K562 (cell line): ENCODE measurements around the gene PHLDA3. TPM values are rescaled to one million over a fixed set of nuclear protein-coding genes. Genes with fewer than 3 reads are reported as not detected.
A peak's percentile ranks its signal among the peaks of the same experiment; 100 is the strongest.

ENCODE experiments used
- CBFA2T3 ChIP-seq: fragments of 450-650 bp; IDR thresholded peaks from 2 replicates; pipeline ENCODE4 v1.6.1; 2017
- CBX3 ChIP-seq, 2 experiments: IDR thresholded peaks; 1 replicate in 1 of 2; 2 replicates in 1 of 2; pipeline ENCODE4 v1.6.1; 2012; ENCODE audit warnings: inconsistent platforms in 2 of 2, low read length in 2 of 2, borderline replicate concordance in 1 of 2, control low read depth in 1 of 2
- E2F5 ChIP-seq: sonication (generic); formaldehyde crosslinking; IDR thresholded peaks from 2 replicates; pipeline ENCODE4 v1.8.0; 2022; ENCODE audit warnings: mild to moderate bottlenecking, missing genetic modification reagents
- FOXA3 ChIP-seq, 2 experiments: fragments of 450-650 bp in 1 of 2; sonication (generic) in 1 of 2; formaldehyde crosslinking; IDR thresholded peaks in 1 of 2; conservative IDR thresholded peaks in 1 of 2; 2 replicates each; pipeline versions ENCODE4 v1.4.0 to v1.8.0; 2020 to 2022; ENCODE audit warnings: mild to moderate bottlenecking in 2 of 2, missing genetic modification reagents in 1 of 2
- GTF2B ChIP-seq: IDR thresholded peaks from 2 replicates; pipeline ENCODE4 v1.6.1; 2011; ENCODE audit not compliant: insufficient read length; ENCODE audit errors: extremely low read depth
- HDAC3 ChIP-seq: fragments of 450-650 bp; IDR thresholded peaks from 2 replicates; pipeline ENCODE4 v1.6.1; 2018; ENCODE audit warnings: borderline replicate concordance, mild to moderate bottlenecking, moderate library complexity; ENCODE audit not compliant: partially characterized antibody
- NR0B1 ChIP-seq: fragments of 450-650 bp; IDR thresholded peaks from one replicate; pipeline ENCODE4 v1.6.1; 2018; ENCODE audit warnings: mild to moderate bottlenecking, moderate library complexity; ENCODE audit not compliant: partially characterized antibody
- PHTF2 ChIP-seq: fragments of 250-450 bp; sonication (Bioruptor Pico); IDR thresholded peaks from 2 replicates; pipeline ENCODE4 v1.5.0; 2021; ENCODE audit warnings: mild to moderate bottlenecking
- POLR2AphosphoS2 ChIP-seq: IDR thresholded peaks from 2 replicates; pipeline ENCODE4 v1.6.1; 2012; ENCODE audit warnings: low read length, improper control_type of control experiment
- SMAD2 ChIP-seq: fragments of 150-350 bp; IDR thresholded peaks from 2 replicates; pipeline ENCODE4 v1.6.1; 2014; ENCODE audit warnings: low read depth, mild to moderate bottlenecking, low read length
- SP1 ChIP-seq: sonication (generic); formaldehyde crosslinking; IDR thresholded peaks from 2 replicates; pipeline ENCODE4 v1.8.1; 2022; ENCODE audit warnings: mild to moderate bottlenecking, missing genetic modification reagents
- STAG1 ChIP-seq: sonication (generic); formaldehyde crosslinking; IDR thresholded peaks from 2 replicates; pipeline ENCODE4 v1.5.0; 2020; ENCODE audit warnings: missing genetic modification reagents, borderline replicate concordance
- polyA plus RNA-seq, 8 experiments: library from polyadenylated mRNA; depleted of rRNA in 4 of 8; stranded (reverse) in 5 of 8; unstranded in 3 of 8; fragments of >200 nt; fragmentation: Nextera tagmentation in 2 of 8; fragmentation: Illumina TruSeq in 1 of 8; extraction: Ambion mirVana in 2 of 8; extraction: Trizol in 1 of 8; gene quantifications; 2 replicates each; pipeline versions ENCODE4 v1.2.1 to v1.2.3, GENCODE V29; 2011 to 2014; ENCODE audit warnings: inconsistent platforms in 1 of 8, missing spikeins in 1 of 8
- total RNA-seq, 7 experiments: library from RNA; depleted of rRNA in 6 of 7; stranded (reverse); fragments of >200 nt in 6 of 7; fragmentation: Illumina TruSeq in 2 of 7; extraction: Trizol in 2 of 7; gene quantifications; 2 replicates each; pipeline versions ENCODE4 v1.2.1 to v1.2.3, GENCODE V29; 2011 to 2021; ENCODE audit warnings: low replicate concordance in 1 of 7
- TF ChIP-seq, protein P1 (sequence below), 3 experiments: IDR thresholded peaks in 2 of 3; conservative IDR thresholded peaks in 1 of 3; 2 replicates each; pipeline ENCODE4 v1.5.1; 2011 to 2012; ENCODE audit warnings: low read length in 3 of 3, mild to moderate bottlenecking in 3 of 3, control low read depth in 2 of 3, improper control_type of control experiment in 1 of 3, inconsistent platforms in 1 of 3, low read depth in 1 of 3, mixed read lengths in 1 of 3, moderate library complexity in 1 of 3; ENCODE audit not compliant: insufficient read depth in 2 of 3

The PHLDA3 gene
- total and polyA plus RNA-seq, 9 of the 15 experiments (the other 6 are each of a cell fraction or from before 2014, with no cell fraction given) = 0.11 to 0.27 TPM; not detected in 7

DNA sequence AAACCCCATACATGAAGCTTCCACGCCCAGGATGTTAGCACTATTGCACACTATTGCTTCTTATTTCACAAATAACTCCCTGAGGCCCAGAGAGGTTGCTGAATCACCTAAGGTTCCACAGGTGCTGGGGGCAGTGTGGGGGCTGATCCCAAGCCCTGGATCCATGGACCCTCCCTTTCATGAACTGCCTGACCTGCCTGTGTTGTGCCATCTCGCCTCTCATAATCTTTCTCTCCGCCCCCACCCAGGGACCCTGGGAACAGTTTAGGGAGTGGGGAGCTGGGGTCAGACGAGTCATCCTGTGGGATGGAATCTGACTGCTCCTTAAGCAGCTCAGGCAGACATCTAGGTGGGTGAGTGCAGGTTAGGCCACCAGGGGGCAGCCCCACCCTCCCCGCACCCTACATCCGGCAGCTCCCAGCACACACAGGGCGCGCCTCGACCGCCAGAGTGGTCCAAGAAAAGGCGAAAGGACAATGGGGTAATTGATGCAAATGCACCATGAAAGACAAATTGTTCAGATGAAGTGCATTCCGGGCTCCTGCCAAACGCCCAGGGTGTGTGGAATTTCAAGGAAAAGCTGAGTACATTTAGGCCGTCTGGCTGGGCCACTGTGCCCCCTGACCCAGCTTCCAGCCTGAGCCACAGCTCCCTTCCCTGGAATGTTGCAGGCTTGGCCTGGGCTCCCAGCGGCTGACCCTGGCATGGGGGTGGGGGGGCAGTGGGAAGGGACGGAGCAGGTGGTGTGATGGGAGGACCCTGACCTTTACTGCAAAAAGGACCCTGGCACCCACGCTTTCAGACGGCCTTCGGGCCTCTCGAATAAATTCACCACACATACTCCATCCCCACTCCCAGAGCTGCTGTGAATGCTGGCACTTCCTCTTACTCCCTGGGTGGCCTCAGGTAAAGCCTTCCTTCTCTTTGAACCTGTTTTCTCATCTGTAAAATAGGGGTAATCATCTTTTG lies 20.8 kb downstream of the PHLDA3 start (continued):
- TF ChIP-seq CBX3 (IDR thresholded peaks at IDR 0.05; ENCODE audit: borderline replicate concordance in 1 of 2, low read length in 2 of 2) = 0 out of 3 replicates have a peak, but pooled peaks of 1 of the 2 experiments have one; percentile 22
- peak; percentile 37; the same call in 1 of the 2 replicates for TF ChIP-seq E2F5 (CRISPR knock-in tag)
- TF ChIP-seq HDAC3 = no peak
- no peak for TF ChIP-seq GTF2B
- TF ChIP-seq SMAD2 = no peak
- TF ChIP-seq, protein P1, sequence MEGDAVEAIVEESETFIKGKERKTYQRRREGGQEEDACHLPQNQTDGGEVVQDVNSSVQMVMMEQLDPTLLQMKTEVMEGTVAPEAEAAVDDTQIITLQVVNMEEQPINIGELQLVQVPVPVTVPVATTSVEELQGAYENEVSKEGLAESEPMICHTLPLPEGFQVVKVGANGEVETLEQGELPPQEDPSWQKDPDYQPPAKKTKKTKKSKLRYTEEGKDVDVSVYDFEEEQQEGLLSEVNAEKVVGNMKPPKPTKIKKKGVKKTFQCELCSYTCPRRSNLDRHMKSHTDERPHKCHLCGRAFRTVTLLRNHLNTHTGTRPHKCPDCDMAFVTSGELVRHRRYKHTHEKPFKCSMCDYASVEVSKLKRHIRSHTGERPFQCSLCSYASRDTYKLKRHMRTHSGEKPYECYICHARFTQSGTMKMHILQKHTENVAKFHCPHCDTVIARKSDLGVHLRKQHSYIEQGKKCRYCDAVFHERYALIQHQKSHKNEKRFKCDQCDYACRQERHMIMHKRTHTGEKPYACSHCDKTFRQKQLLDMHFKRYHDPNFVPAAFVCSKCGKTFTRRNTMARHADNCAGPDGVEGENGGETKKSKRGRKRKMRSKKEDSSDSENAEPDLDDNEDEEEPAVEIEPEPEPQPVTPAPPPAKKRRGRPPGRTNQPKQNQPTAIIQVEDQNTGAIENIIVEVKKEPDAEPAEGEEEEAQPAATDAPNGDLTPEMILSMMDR (IDR thresholded peaks at IDR 0.05 in 2 of 3, conservative IDR thresholded peaks at IDR 0.05 in 1 of 3; ENCODE audit: insufficient read depth in 2 of 3, low read depth in 1 of 3, low read length in 3 of 3) = peak; percentile 93 to 95 (median 94)
- TF ChIP-seq FOXA3 (CRISPR knock-in tag; conservative IDR thresholded peaks at IDR 0.05 in 1 of 2, IDR thresholded peaks at IDR 0.05 in 1 of 2) = no peak
- peak; percentile 61 for TF ChIP-seq STAG1 (CRISPR knock-in tag)
- no peak for TF ChIP-seq PHTF2 (CRISPR knock-in tag)
- TF ChIP-seq POLR2AphosphoS2 = no peak
- peak; percentile 64 for TF ChIP-seq SP1 (CRISPR knock-in tag)
- TF ChIP-seq NR0B1 = no peak
- no peak for TF ChIP-seq CBFA2T3
